HG03135 (cell line): ENCODE measurements around the gene LCN12.

Experiments
- ATAC-seq: cut with Tn5 transposase; IDR thresholded peaks from one replicate; pipeline ENCODE4 v1.9.1; 2021; ENCODE audit warnings: mild to moderate bottlenecking, moderate library complexity; ENCODE audit not compliant: unreplicated experiment

The LCN12 gene

DNA sequence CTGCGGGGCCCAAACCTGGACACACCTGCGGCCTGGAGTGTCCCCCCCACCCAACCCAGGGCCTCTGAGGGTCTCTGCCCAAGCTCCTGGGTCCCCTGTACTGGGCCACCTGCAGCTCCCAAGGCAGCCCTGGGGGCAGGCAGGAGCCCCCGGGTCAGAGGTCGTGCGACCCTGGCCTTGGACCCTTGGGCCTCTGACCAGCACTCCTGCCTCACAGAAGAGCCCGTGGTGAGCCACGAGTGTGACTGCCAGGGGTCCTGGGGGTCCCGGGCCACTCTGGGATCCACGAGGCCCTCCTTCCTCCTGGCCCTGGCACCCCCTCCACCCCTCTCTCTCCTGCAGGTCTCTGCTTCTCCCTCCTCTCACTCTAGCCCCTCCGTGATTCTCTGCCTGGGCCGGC is 20.3 kb downstream of the LCN12 start:
- no peak for ATAC-seq

DNA sequence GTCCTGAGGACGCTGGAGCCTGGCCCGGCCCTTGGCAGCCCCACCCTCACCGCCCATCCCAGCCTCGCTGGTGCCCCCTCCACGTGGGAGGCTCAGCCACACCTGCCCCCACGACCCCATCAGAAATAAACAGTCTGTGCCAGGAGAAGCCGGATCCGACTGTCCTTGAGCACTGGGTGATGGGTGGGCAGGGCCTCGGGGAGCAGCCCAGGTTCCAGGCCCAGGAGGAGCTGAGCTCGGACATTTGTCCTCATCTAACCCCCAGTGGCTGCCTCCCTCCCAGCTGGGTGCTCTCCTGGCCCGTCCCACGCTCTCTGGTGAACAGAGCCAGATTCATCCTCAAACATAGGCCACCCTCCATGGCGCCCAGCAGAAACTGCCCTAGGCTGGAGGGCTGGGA is 20.7 kb downstream of the LCN12 start:
- no peak for ATAC-seq

DNA sequence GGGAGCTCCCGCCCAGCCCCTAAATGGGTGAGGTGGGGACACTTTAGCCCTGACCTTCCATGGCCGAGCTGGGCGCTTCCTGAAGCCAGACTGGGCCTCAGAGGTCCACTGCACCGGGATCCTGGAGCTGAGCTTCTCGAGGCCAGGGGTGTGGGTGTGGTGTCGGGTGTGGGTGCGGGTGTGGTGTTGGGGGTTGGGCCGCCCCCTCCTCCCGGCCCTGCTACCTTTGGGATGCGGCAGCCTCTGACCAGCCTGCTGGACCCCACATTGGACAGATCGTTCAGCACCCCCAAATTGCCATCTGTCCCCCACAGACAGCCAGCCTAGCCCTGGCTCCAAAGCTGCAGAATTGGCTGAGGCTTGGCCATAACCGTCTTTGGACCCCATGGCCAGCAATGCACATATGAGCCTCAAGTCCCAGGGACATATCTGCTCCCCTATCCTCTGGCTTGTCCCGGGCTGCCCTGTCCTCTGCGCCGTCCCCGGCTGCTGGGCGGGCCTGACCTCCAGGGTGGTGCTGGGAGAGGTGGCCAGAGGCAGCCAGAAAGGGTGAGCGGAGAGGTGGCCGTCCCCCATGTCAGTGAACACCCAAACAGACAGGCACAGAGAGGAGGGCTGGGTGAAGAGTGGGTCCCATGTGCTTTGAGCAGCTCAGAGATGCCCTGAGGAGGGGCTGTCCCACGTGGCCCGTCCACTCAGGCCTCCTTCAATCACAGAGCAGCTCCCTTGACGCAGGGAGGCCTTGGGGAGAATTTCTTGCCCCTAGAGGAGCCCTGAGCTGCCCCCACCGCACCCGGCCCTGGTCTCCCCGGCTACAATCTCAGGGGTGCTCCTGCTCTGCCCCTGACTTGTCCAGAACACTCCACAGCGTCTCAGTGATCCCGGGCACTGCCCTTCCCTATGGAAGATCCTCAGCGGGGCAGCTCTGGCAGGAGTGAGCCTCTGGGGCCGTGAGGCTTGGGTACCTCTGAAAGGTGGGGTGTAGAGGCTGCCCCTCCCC is 21.8 kb downstream of the LCN12 start:
- no peak for ATAC-seq

DNA sequence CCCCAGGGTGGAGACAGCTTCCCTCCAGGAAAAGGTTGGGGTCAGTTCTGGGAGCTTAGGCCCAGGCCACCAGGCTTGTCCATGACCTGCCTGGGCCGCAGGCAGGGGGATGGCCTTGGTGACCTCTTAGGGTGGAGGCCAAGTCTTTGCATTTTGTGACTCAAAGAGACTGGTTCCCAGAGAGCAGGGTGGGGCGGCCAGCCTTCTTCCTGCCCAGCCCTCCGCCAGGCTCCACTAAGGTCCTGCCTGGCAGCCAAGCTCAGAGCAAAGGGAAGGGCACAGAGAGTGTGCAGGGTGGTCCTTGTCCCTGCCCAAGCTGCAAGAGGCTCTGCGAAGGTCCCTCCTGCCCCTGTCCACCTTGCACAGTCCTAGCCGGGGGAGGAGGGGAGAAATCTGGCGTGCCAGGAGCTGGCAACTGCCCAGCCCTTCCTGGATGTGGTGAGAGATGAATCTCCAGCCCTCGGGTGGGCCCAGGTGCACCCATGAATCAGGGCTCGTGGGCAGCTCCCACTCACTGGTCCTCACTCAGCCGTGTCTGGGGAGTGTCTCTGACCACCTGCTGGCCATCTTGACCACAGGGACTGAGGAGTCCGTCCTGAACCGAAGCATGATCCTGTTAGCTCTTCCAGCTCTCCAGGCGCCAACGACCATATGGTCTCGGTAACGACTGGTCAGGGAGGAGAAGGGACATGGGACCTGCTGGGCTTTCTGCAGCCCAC is 22.9 kb downstream of the LCN12 start:
- no peak for ATAC-seq

DNA sequence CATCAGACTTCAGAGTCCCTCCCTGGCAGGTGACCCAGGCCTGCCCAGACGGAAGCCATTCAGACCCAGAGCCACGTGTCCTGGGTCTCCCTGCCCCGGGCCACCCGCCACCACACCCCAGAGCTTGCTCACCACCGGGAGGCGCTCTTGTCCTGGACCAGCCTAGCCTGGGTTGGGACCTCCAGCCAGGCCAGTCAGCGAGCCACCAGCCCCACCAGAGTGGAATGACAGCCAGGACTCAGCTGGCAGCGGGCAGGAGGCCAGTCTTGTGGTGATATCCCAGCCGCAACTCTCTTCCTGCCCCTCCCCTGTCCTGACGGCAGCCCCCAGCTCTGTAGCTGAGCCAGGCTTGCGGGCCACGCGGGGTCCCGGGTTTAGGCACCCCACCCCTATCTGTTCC is 23.6 kb downstream of the LCN12 start:
- ATAC-seq, result no peak

DNA sequence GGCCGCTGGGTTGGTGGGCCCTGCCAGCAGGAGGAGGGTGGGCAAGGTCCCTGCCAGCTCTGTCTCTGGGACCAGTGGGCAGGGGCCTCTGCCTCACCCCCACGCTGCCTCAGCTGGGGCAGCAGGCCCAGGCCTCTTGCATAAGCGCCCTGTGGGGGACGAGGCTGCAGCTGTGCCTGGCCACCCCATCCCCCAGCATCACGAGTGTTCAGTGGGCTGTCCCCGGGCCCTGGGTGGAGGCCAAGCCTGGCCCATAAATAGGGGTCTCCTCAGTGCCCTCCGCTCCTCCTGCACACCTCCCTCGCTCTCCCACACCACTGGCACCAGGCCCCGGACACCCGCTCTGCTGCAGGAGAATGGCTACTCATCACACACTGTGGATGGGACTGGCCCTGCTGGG is 25.1 kb downstream of the LCN12 start, which contains the start of gene PTGDS:
TSS of gene PTGDS (plus strand) at position 282 of the 400 bp plus-strand sequence. CDS start at position 357, 75 bp downstream.
- no peak for ATAC-seq

DNA sequence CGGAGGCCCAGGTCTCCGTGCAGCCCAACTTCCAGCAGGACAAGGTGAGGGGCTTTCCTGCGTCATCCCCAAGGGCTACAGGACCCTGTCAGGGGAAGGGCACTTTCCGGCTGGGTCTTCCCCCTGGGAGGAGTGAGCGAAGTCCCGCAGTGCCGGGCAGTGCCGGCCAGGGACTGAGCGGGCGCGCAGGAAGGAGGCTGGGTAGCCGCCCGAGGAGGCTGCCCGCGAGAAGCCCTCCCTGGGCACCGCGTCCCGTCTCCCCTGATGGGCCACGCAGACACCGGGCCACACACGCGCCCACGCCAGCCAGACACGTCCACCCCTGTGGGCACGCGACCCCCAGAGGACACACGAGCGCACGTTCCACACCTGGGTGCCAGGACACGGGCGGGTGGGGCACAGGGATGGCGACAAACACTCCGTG is 25.6 kb downstream of the LCN12 start:
- ATAC-seq, result no peak

DNA sequence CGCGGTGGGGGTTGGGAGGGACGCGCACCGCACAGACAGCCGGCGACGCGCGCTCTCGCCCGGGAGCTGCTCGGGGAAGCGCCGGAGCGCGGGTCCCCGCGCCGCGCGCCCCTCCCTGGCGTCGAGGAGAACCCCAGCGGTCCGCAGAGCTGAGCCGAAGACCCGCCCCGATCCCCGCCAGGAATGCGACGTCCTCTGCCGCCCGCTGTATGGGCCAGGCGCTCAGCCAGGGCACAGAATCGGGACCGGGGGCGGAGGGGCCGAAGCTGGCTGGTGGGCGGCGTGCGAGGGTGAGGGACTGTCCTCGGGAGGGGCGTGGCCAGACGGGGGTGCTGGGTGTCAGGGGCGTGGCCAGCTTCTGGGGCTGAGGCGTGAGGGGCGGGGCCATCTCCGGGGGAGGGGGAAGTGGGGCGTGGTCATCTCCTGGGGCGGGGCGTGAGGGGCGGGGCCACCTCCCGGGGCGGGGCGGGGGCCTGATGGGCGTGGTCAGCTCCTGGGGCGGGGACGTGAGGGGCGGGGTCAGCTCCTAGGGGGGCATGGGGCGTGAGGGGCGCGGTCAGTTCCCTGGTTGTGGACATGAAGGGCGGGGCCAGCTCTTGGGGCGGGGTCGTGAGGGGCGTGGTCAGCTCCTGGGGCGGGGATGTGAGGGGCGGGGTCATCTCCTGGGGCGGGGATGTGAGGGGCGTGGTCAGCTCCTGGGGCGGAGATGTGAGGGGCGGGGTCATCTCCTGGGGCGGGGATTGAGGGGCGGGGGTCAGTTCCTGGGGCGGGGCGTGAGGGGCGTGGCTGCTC is 26.2 kb downstream of the LCN12 start:
- no peak for ATAC-seq

DNA sequence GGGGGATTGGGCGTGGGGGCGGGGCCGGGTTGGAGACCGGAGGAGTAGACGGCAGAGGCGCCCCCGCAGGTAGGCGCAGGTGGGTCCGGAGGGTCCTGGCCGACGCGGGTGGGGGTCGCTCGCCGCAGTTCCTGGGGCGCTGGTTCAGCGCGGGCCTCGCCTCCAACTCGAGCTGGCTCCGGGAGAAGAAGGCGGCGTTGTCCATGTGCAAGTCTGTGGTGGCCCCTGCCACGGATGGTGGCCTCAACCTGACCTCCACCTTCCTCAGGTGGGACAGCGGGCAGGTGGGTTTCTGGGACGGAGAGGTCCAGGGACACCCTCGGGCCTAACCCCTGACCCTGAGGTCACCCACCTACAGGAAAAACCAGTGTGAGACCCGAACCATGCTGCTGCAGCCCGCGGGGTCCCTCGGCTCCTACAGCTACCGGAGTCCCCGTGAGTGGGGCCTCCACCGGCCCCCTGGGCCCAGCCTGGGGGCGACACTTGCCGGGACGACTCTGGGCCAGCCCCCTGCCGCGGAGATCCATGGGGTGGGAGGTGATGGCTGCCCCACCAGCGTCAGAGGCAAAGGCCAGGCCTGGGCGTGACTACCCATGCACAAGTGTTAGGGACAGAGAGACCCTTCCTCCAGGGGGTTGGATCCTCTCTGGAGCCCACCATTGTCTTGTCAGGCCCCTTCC is 26.9 kb downstream of the LCN12 start:
- ATAC-seq, result no peak

DNA sequence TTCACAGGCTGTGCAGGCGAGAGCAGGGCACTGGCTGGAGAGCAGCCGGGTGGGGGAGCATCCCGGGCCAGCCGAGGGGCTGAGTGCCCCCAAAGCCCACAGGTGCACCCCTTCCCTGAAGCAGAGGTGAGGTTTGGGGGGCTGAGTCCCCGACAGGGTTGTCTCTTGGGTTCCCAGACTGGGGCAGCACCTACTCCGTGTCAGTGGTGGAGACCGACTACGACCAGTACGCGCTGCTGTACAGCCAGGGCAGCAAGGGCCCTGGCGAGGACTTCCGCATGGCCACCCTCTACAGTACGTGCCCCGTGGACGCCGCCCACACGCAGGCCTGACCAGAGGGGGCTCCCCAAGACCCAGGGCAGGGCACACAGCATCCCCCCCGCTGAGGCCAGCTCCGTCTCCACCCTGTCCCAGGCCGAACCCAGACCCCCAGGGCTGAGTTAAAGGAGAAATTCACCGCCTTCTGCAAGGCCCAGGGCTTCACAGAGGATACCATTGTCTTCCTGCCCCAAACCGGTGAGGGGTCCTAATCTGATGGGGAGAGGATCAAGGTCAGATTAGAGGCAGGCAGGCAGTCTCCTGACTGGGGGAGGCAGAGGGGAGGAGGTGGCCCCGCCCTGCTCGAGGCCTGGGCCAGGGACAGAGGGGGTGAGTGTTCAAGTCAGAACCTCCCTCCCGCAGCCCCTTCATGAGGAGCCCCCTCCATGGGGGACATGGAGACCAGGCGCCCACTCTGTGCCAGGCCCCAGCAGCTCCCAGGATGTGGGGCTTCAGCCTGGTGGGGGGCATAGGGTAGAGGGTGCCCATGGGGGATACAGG is 27.9 kb downstream of the LCN12 start:
- no peak for ATAC-seq

DNA sequence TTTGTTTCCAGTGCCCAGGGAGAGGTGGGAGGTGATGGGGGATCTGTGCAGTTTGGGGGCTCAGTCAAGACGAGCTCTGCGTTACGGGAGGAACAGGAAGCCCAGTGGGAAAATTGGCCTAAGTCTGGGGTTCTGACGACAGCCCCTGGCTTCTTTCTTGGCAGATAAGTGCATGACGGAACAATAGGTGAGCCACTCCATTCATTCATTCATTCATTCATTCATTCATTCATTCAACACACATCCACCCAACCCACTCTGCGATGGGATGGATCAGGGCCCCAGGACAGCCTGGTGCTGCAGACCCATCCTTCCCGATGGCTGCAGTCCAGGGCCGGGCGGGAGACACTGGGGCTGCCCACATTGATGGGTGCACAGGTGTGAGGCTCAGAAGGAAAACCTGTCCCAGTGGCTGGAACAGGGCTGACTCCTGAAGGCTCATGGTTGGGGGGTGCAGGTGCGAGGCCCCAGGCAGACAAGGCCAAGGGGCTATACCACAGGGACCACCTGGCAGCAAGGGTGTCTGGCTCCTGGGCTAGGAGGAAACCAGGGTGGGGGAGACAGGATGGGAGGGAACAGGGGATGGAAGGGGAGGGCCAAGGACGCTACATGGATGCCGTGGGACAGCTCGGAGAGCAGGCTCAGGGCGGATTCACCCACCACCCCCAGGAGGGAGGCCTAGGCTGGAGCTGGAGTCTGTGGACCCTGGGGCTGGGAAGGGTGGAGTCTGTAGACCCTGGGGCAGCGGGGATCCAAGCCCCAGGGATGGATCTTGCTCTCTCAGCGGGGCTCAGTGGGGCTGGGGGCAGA is 28.8 kb downstream of the LCN12 start:
- ATAC-seq, result no peak

DNA sequence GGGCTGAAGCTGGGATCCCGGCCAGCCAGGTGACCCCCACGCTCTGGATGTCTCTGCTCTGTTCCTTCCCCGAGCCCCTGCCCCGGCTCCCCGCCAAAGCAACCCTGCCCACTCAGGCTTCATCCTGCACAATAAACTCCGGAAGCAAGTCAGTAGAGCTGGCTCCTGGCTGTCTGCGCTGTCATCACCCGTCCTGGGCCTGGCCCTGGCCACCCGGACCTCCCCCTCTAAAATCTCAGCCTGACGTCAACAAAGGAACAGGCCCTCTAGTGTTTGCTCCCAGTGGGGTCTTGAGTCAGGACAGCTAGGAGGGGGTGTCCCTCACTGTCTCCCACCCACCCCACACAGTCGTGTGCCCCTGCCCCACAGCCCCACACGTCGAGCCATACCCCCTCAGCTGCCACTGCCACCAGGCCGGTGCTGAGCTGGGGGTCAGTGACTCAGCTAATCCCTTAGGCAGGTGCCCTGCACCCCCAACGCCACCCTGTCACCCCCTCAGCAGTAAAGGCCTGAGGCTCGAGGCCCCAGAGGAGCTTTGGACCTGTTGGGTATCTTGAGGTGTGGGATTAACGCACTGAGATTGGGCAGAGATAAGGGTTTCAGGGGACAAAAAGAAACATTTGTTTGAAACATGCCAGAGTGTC is 29.6 kb downstream of the LCN12 start:
- no peak for ATAC-seq

DNA sequence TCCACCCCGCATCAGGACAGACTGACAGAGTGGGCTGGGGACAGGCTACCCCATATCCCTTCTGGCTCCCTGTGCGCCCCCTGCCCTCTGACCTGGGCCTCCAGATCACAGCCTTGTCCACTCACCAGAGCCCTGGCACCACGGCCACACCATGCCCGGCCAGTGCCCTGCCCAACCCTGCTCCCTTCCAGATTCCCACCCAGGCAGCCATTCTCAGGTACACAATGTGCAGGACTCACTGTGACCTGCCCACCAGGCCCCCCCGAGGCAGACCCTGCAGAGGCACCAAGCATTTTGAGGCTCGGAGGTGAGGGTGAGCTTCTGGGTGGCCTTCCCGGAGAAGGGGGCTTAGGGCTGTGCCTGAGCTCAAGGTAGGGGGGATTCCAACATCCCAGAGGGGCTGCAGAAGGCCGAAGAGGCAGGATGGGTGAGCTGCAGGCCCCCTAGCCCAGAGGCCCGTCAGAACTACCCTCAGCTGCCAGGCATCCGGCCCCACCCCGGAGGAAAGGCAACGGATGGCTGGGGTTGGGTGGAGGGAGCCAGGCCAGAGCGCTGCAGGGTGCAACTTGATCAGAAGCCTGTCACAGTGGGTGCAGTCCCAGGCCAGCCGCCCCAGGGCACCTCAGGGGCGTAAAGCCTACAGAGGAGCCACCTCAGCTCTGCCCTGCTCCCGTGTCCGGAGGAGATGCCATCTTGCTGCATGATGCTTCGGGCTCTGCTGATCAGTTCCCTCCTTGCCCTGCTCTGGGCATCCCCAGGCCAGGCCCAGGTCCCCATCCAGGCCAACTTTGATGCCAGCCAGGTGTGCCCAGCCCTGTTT is 30.4 kb downstream of the LCN12 start, which contains the start of gene LCNL1:
TSS of gene LCNL1 (plus strand) at position 762 of the 820 bp plus-strand sequence. CDS start 594 bp downstream, outside the sequence.
- ATAC-seq, result no peak

DNA sequence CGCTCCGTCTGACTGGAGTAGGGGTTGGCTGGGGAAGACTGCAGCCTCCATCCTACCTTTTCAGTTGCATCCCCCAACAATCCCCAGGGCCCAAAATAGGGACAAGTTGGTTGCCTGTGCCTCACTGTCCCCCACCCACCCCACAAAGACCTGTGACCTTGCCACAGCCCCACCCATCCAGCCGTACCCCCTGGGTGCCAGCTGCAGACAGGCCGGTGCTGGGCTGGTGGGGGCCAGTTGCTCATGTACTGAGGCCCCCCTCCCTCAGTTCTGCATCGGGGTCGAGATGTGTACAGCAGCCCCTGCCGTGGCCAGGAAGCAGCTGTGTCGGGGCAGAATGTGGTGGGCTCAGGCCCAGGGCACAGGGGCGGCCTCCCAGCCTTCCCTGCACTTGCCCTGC is 31.1 kb downstream of the LCN12 start:
- no peak for ATAC-seq

DNA sequence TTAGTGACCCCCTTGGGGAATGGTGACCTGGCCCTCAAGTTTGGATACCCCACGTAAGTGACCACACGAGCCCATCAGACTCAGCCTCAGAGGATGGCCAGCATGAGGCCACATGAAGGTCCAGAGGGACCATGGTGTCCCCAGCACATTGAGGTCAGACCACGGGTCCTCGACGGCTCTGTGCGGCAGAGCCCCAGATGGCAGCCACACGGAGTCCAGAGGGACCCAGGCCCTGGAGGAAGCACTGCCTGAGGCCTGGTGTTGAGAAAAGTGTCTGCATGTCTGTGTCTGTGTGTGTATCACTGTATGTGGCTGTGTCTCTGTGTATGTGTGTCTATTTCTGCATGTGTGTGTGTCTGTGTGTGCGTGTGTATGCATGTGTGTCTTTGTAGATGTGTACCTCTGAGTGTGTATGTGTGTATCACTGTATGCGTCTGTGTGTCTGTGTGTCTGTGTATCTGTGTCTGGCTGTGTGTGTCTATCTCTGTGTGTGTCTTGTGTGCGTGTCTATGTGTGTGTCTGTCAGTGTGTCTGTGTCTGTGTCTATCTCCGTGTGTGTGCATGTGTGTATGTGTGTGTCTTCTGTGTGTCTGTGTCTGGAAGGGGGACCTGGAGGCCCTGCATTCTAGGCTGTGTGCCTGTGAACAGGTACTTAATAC is 31.7 kb downstream of the LCN12 start:
- ATAC-seq, result no peak

DNA sequence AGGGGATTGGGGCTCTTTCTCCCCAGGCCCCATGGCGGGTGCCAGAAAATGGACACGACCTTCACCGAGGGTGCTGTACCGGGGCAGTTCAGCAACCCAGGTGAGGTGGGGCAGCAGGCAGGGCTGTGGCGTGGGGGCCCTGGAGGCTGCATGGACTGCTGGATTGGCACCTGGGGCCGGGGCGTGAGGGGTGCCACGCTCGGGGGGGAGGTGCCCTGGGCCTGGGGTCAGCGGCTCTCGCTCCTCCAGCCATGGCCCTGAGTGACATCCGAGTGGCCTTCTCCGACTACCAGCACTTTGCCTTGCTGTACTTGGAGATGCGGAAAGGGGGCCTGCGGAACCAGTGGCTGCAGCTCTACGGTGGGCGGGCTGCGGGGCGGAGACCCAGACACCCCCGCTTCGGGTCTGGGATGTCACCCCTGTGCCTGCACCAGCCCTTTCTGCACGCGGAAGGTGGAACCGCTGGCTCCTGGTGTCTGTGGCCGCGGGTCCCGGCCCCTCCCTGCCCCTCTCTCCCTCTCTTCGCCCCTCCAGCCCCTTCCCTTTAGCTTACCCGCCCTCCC is 32.5 kb downstream of the LCN12 start:
- ATAC-seq, result no peak
